DOHH2 (cell line): ENCODE results near the gene OR2G3.

Experiments
- H3F3A ChIP-seq: fragments of 200-600 bp; sonication (generic), shearing (Covaris generic); 2 replicates; pipeline ENCODE4 v1.6.0; 2016; ENCODE audit warnings: antibody characterized with exemption, mild to moderate bottlenecking; ENCODE audit not compliant: control insufficient read depth, insufficient read depth
- H3K27ac ChIP-seq: fragments of 200-600 bp; sonication (generic); 2 replicates; pipeline ENCODE4 v1.5.1; 2014; ENCODE audit warnings: low read depth, mild to moderate bottlenecking, low read length, moderate library complexity
- H3K27me3 ChIP-seq: fragments of 200-600 bp; sonication (generic); 2 replicates; pipeline ENCODE4 v1.6.1; 2014; ENCODE audit warnings: mild to moderate bottlenecking, low read length, mixed read lengths; ENCODE audit not compliant: control insufficient read depth
- H3K36me3 ChIP-seq: fragments of 200-600 bp; sonication (generic); 2 replicates; pipeline ENCODE4 v1.6.1; 2014; ENCODE audit warnings: mild to moderate bottlenecking, low read length, moderate library complexity, mixed read lengths; ENCODE audit not compliant: control insufficient read depth
- H3K4me1 ChIP-seq: fragments of 200-600 bp; sonication (generic); 2 replicates; pipeline ENCODE4 v1.6.1; 2014; ENCODE audit warnings: mild to moderate bottlenecking, low read length, mixed read lengths; ENCODE audit not compliant: control insufficient read depth
- H3K4me2 ChIP-seq: fragments of 200-600 bp; sonication (generic); 2 replicates; pipeline ENCODE4 v1.6.0; 2014; ENCODE audit warnings: mild to moderate bottlenecking, low read length, moderate library complexity
- H3K4me3 ChIP-seq: fragments of 200-600 bp; sonication (generic); 2 replicates; pipeline ENCODE4 v1.5.1; 2014; ENCODE audit warnings: mild to moderate bottlenecking, low read length, mixed read lengths
- H3K79me2 ChIP-seq: fragments of 200-600 bp; sonication (generic); 2 replicates; pipeline ENCODE4 v1.6.1; 2014; ENCODE audit warnings: mild to moderate bottlenecking, low read length, mixed read lengths; ENCODE audit not compliant: control insufficient read depth
- H3K9me2 ChIP-seq: fragments of 200-600 bp; sonication (generic); replicated peaks from 2 replicates; pipeline ENCODE4 v1.6.1; 2014; ENCODE audit warnings: mild to moderate bottlenecking, low read length, mixed read lengths; ENCODE audit not compliant: control insufficient read depth
- H3K9me3 ChIP-seq: fragments of 200-600 bp; sonication (generic); 2 replicates; pipeline ENCODE4 v1.6.1; 2014; ENCODE audit warnings: antibody characterized with exemption, low read length, mixed read lengths; ENCODE audit not compliant: control insufficient read depth, insufficient read depth
- H4K20me1 ChIP-seq: fragments of 200-600 bp; sonication (generic); 2 replicates; pipeline ENCODE4 v1.6.0; 2014; ENCODE audit warnings: low read depth, mild to moderate bottlenecking, antibody characterized with exemption, low read length, moderate library complexity; ENCODE audit not compliant: control insufficient read depth, insufficient read depth
- CTCF ChIP-seq: fragments of 200-600 bp; sonication (generic); IDR thresholded peaks from one replicate; pipeline ENCODE4 v1.5.1; 2014; ENCODE audit warnings: antibody characterized with exemption, mild to moderate bottlenecking, low read depth, low read length; ENCODE audit not compliant: poor library complexity, severe bottlenecking
- EZH2phosphoT487 ChIP-seq: fragments of 200-600 bp; sonication (generic); IDR thresholded peaks from 2 replicates; pipeline ENCODE4 v1.6.1; 2017; ENCODE audit warnings: borderline replicate concordance, mild to moderate bottlenecking, antibody characterized with exemption, low read length, moderate library complexity, mixed read lengths

Gene OR2G3

GRCh38 chr1:247647864-247648263, 42.5 kb downstream of the OR2G3 start:
- Histone ChIP-seq H3K36me3 (no peaks in the 10 kb centered on the region), H3K27me3 (no peaks in the 10 kb centered on the region), H3F3A (no peaks in the 10 kb centered on the region), H3K79me2 (no peaks in the 10 kb centered on the region), H3K27ac (no peak overlapping the region), H3K9me2 (no peaks in the 10 kb centered on the region), H3K9me3 (no peaks in the 10 kb centered on the region), H4K20me1 (no peaks in the 10 kb centered on the region), H3K4me1 (no peaks in the 10 kb centered on the region), H3K4me3 (no peak overlapping the region), H3K4me2 (no peak overlapping the region)
- TF ChIP-seq EZH2phosphoT487 (no peak), CTCF (no peak)

- no peaks in the 10 kb centered on the region for H3K9me2 ChIP-seq
- no peak overlapping the region for H3K4me2 ChIP-seq
- no peaks in the 10 kb centered on the region for H3K79me2 ChIP-seq
- H4K20me1 ChIP-seq = no peaks in the 10 kb centered on the region
- H3K4me3 ChIP-seq = no peak overlapping the region
- H3K9me3 ChIP-seq = no peaks in the 10 kb centered on the region
- no peak overlapping the region for H3K27ac ChIP-seq
- no peaks in the 10 kb centered on the region for H3K27me3 ChIP-seq
- no peaks in the 10 kb centered on the region for H3K36me3 ChIP-seq
- no peak for TF ChIP-seq EZH2phosphoT487
- no peak for TF ChIP-seq CTCF
- H3K4me1 ChIP-seq = no peaks in the 10 kb centered on the region
- no peaks in the 10 kb centered on the region for H3F3A ChIP-seq
Observed at GRCh38 chr1:247653040-247653439, 47.7 kb downstream of the OR2G3 start.
